Right atrium auricular region (tissue), 2 donors: ENCODE measurements around the gene CENPC. TPM values are rescaled to one million over a fixed set of nuclear protein-coding genes. Genes with fewer than 3 reads are reported as not detected.

ENCODE experiments used
- DNase-seq: peaks from one replicate; pipeline ENCODE4 v3.0.0-alpha.2; 2019; ENCODE audit warnings: low spot score
- H3K27ac ChIP-seq, 2 donors: fragments of 200-600 bp; sonication (generic); 1 replicate in 1 of 2; 2 replicates in 1 of 2; pipeline ENCODE4 v1.5.1; 2016 to 2019
- H3K27me3 ChIP-seq, 2 donors: fragments of 200-600 bp; sonication (generic); one replicate each; pipeline versions ENCODE4 v1.5.1 to v1.6.0; 2017 to 2019
- H3K36me3 ChIP-seq: fragments of 200-600 bp; sonication (generic); one replicate; pipeline ENCODE4 v1.5.1; 2016
- H3K4me1 ChIP-seq, 2 donors: fragments of 200-600 bp; sonication (generic); one replicate each; pipeline versions ENCODE4 v1.5.1 to v1.6.0; 2017 to 2019
- H3K4me3 ChIP-seq, 2 donors: fragments of 200-600 bp; sonication (generic); 1 replicate in 1 of 2; 2 replicates in 1 of 2; pipeline ENCODE4 v1.5.1; 2017 to 2019; ENCODE audit warnings: mild to moderate bottlenecking in 1 of 2, moderate library complexity in 1 of 2
- H3K9me3 ChIP-seq, 2 donors: fragments of 200-600 bp; sonication (generic); one replicate each; pipeline ENCODE4 v1.5.1; 2019
- CTCF ChIP-seq, 2 donors: fragments of 200-600 bp; sonication (generic); IDR thresholded peaks; one replicate each; pipeline ENCODE4 v1.5.1; 2019; ENCODE audit warnings: antibody characterized with exemption in 2 of 2
- total RNA-seq, 2 donors: library from RNA; depleted of rRNA; stranded (reverse); fragments of >200 nt; gene quantifications; one replicate each; pipeline ENCODE4 v1.1.0, GENCODE V29; 2016

Gene CENPC
- total RNA-seq, 2 donors from 2014 or later: 6.6 to 7.9 TPM

GRCh38 chr4:67573193-67573592 is 27.9 kb upstream of the CENPC start:
- DNase-seq: no peak
- no peaks in the 10 kb centered on the region for H3K36me3 ChIP-seq
- no peak for TF ChIP-seq CTCF (IDR thresholded peaks at IDR 0.05)
- no peaks in the 10 kb centered on the region for H3K27me3 ChIP-seq
- H3K4me1 ChIP-seq: no peaks in the 10 kb centered on the region
- no peak overlapping the region for H3K27ac ChIP-seq
- no peak overlapping the region for H3K4me3 ChIP-seq
- no peaks in the 10 kb centered on the region for H3K9me3 ChIP-seq

GRCh38 chr4:67571975-67572374 is 26.7 kb upstream of the CENPC start:
- H3K4me3 ChIP-seq: no peak overlapping the region
- TF ChIP-seq CTCF (IDR thresholded peaks at IDR 0.05): no peak
- H3K36me3 ChIP-seq: no peaks in the 10 kb centered on the region
- no peaks in the 10 kb centered on the region for H3K9me3 ChIP-seq
- DNase-seq: no peak
- H3K4me1 ChIP-seq: no peaks in the 10 kb centered on the region
- H3K27me3 ChIP-seq: no peaks in the 10 kb centered on the region
- H3K27ac ChIP-seq: no peak overlapping the region

GRCh38 chr4:67570537-67570936 is 25.2 kb upstream of the CENPC start:
- H3K27me3 ChIP-seq: no peaks in the 10 kb centered on the region
- no peak for DNase-seq
- TF ChIP-seq CTCF (IDR thresholded peaks at IDR 0.05): no peak

GRCh38 chr4:67568820-67569219 is 23.5 kb upstream of the CENPC start:
- H3K9me3 ChIP-seq: no peaks in the 10 kb centered on the region
- no peak overlapping the region for H3K27ac ChIP-seq
- no peak for DNase-seq
- no peaks in the 10 kb centered on the region for H3K27me3 ChIP-seq
- no peak overlapping the region for H3K4me3 ChIP-seq
- H3K4me1 ChIP-seq: no peaks in the 10 kb centered on the region
- no peak for TF ChIP-seq CTCF (IDR thresholded peaks at IDR 0.05)
- no peaks in the 10 kb centered on the region for H3K36me3 ChIP-seq

More at GRCh38 chr4:67570537-67570936, 25.2 kb upstream of the CENPC start:
- H3K36me3 ChIP-seq: no peaks in the 10 kb centered on the region
- H3K4me3 ChIP-seq: no peak overlapping the region
- H3K4me1 ChIP-seq: no peaks in the 10 kb centered on the region
- no peak overlapping the region for H3K27ac ChIP-seq
- no peaks in the 10 kb centered on the region for H3K9me3 ChIP-seq

GRCh38 chr4:67566335-67566734 is 21.0 kb upstream of the CENPC start:
- no peak overlapping the region for H3K4me3 ChIP-seq
- no peak for TF ChIP-seq CTCF (IDR thresholded peaks at IDR 0.05)
- H3K4me1 ChIP-seq: no peaks in the 10 kb centered on the region
- DNase-seq: no peak
- no peak overlapping the region for H3K27ac ChIP-seq
- H3K27me3 ChIP-seq: no peaks in the 10 kb centered on the region
- H3K36me3 ChIP-seq: no peaks in the 10 kb centered on the region
- no peaks in the 10 kb centered on the region for H3K9me3 ChIP-seq

GRCh38 chr4:67565284-67565683 is 20.0 kb upstream of the CENPC start:
- DNase-seq: no peak
- Histone ChIP-seq H3K36me3 (no peaks in the 10 kb centered on the region), H3K4me3 (no peak overlapping the region), H3K4me1 (no peaks in the 10 kb centered on the region), H3K27me3 (no peaks in the 10 kb centered on the region), H3K27ac (no peak overlapping the region), H3K9me3 (no peaks in the 10 kb centered on the region)
- TF ChIP-seq CTCF (IDR thresholded peaks at IDR 0.05): no peak
